Cardiac muscle cell (in vitro differentiated cells and primary cell): Measurements from ENCODE around the gene RIMBP2. TPM values are rescaled to one million over a fixed set of nuclear protein-coding genes. Genes with fewer than 3 reads are reported as not detected.

Experiments used
- DNase-seq, 2 donors: peaks; one replicate each; pipeline versions ENCODE4 v3.0.0 to v3.0.0-alpha.2; 2010 to 2017; ENCODE audit warnings: low read depth in 1 of 2, low spot score in 1 of 2
- H3K27ac ChIP-seq: fragments of 200-600 bp; sonication (generic); 2 replicates; pipeline ENCODE4 v1.5.1; 2016
- H3K27me3 ChIP-seq: fragments of 200-600 bp; sonication (generic); 2 replicates; pipeline ENCODE4 v1.6.0; 2016; ENCODE audit warnings: control low read depth
- H3K36me3 ChIP-seq: fragments of 200-600 bp; sonication (generic); 2 replicates; pipeline ENCODE4 v1.5.1; 2016; ENCODE audit warnings: control low read depth
- H3K4me1 ChIP-seq: fragments of 200-600 bp; sonication (generic); 2 replicates; pipeline ENCODE4 v1.8.1; 2017; ENCODE audit warnings: low read depth, mild to moderate bottlenecking, mixed run types
- H3K4me3 ChIP-seq: fragments of 200-600 bp; sonication (generic); 2 replicates; pipeline ENCODE4 v1.5.1; 2016; ENCODE audit warnings: mild to moderate bottlenecking
- H3K9me3 ChIP-seq: fragments of 200-600 bp; sonication (generic); 2 replicates; pipeline ENCODE4 v1.5.1; 2017; ENCODE audit warnings: low read depth, mild to moderate bottlenecking, control low read depth
- CTCF ChIP-seq: IDR thresholded peaks from 2 replicates; pipeline ENCODE4 v1.5.1; 2012; ENCODE audit warnings: low read depth, mild to moderate bottlenecking, low read length
- polyA plus RNA-seq: library from polyadenylated mRNA; unstranded; fragments of >200 nt; fragmentation: Nextera tagmentation; extraction: Ambion mirVana; gene quantifications from 2 replicates; pipeline ENCODE4 v1.2.1, GENCODE V29; 2016
- total RNA-seq: library from RNA; depleted of rRNA; stranded (reverse); fragments of >200 nt; gene quantifications from 2 replicates; pipeline ENCODE4 v1.2.3, GENCODE V29; 2016

RIMBP2 gene
- total and polyA plus RNA-seq, 2 experiments from 2014 or later: 2.6 to 10.5 TPM

GRCh38 chr12:130628304-130628703 lies 87.8 kb downstream of the RIMBP2 start:
- Histone ChIP-seq H3K36me3 (no peaks in the 10 kb centered on the region), H3K27ac (no peak overlapping the region), H3K4me3 (no peak overlapping the region), H3K4me1 (no peaks in the 10 kb centered on the region), H3K27me3 (peaks cover 5% of the 10 kb centered on the region), H3K9me3 (no peaks in the 10 kb centered on the region)
- no peak for DNase-seq
- no peak for TF ChIP-seq CTCF

- H3K27me3 ChIP-seq: no peaks in the 10 kb centered on the region
- H3K4me1 ChIP-seq: no peaks in the 10 kb centered on the region
- TF ChIP-seq CTCF: no peak
- no peaks in the 10 kb centered on the region for H3K36me3 ChIP-seq
- H3K27ac ChIP-seq: no peak overlapping the region
- DNase-seq: no peak
- no peak overlapping the region for H3K4me3 ChIP-seq
- H3K9me3 ChIP-seq: no peaks in the 10 kb centered on the region
Observed at GRCh38 chr12:130627175-130627574, 88.9 kb downstream of the RIMBP2 start.

- H3K9me3 ChIP-seq: no peaks in the 10 kb centered on the region
- H3K36me3 ChIP-seq: no peaks in the 10 kb centered on the region
- no peak overlapping the region for H3K27ac ChIP-seq
- DNase-seq: no peak
- H3K4me3 ChIP-seq: no peak overlapping the region
- TF ChIP-seq CTCF: no peak
- H3K4me1 ChIP-seq: no peaks in the 10 kb centered on the region
- H3K27me3 ChIP-seq: no peaks in the 10 kb centered on the region
Observed at GRCh38 chr12:130626601-130627000, 89.5 kb downstream of the RIMBP2 start.

GRCh38 chr12:130625201-130625600 lies 90.9 kb downstream of the RIMBP2 start:
- H3K36me3 ChIP-seq: no peaks in the 10 kb centered on the region
- no peak for TF ChIP-seq CTCF
- H3K27me3 ChIP-seq: no peaks in the 10 kb centered on the region
- H3K4me1 ChIP-seq: no peaks in the 10 kb centered on the region
- H3K4me3 ChIP-seq: no peak overlapping the region
- DNase-seq: no peak
- H3K9me3 ChIP-seq: no peaks in the 10 kb centered on the region
- H3K27ac ChIP-seq: no peak overlapping the region

GRCh38 chr12:130622803-130623202 lies 93.3 kb downstream of the RIMBP2 start:
- DNase-seq: no peak

More at GRCh38 chr12:130622803-130623202, 93.3 kb downstream of the RIMBP2 start:
- H3K4me3 ChIP-seq: no peak overlapping the region
- no peak overlapping the region for H3K27ac ChIP-seq
- no peaks in the 10 kb centered on the region for H3K27me3 ChIP-seq
- H3K4me1 ChIP-seq: no peaks in the 10 kb centered on the region
- no peaks in the 10 kb centered on the region for H3K9me3 ChIP-seq
- no peak for TF ChIP-seq CTCF
- H3K36me3 ChIP-seq: no peaks in the 10 kb centered on the region
